Uterine smooth muscle cell (primary cell): ENCODE results near the gene DBX1. TPM values are rescaled to one million over a fixed set of nuclear protein-coding genes. Genes with fewer than 3 reads are reported as not detected.

Experiments used
- total RNA-seq: library from RNA; depleted of rRNA; stranded (reverse); fragments of >200 nt; gene quantifications from 2 replicates; pipeline ENCODE4 v1.2.3, GENCODE V29; 2014

DBX1 gene
- not detected in 2 replicates for total RNA-seq

DNA sequence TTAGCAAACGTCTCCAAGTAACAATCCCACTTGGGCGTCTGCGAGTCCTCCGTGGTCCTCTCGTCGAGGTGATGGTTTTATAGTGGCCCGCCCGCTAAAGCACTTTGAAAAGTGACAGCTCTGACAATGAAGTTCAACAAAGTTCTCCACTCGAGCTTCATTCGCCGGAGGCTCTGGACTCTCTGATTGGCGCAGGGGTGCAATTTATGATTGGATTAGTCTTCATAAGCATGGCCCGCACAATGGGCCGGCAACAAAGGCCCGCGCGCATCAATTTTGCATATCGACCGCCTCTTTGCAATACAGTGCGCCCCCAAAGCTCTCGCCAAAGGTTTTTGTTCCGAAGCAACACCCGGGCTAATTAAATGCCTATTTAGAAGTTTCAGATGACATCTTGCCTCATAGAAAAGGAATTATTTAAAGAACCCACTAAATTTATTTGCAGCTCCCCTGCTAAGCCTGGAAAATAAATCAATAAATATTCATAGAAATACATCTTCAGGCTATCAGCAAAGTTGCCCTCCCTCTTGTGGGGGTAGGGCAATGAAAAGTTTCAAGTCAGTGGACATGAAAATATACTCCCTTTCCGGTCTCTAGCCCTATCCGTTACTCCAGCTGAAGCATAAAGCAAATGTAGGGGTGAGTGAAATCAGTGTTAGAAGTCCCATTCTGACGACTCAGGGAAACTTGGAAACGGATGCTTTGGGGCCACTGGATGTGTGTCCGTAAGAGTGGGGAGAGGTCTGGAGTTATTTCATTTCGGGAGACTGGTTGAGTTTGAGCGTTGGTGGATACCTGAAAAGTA, at the start of gene DBX1:
Gene DBX1 (minus strand): TSS at position 51 of the 805 bp plus-strand sequence. CDS start 151 bp downstream, outside the sequence.

Other genes starting within 250 kb of the DBX1 start
- gene HTATIP2, start 203.2 kb upstream of the DBX1 start, total RNA-seq: 25.2 and 43.4 TPM in 2 replicates
- gene PRMT3, start 227.2 kb upstream of the DBX1 start, total RNA-seq: 19.0 and 22.4 TPM in 2 replicates